ENCODE data around the gene TGFB1. TPM values are rescaled to one million over a fixed set of nuclear protein-coding genes. Genes with fewer than 3 reads are reported as not detected.

The TGFB1 gene
- total RNA-seq, 1 experiment from 2014 or later = 102 TPM

DNA sequence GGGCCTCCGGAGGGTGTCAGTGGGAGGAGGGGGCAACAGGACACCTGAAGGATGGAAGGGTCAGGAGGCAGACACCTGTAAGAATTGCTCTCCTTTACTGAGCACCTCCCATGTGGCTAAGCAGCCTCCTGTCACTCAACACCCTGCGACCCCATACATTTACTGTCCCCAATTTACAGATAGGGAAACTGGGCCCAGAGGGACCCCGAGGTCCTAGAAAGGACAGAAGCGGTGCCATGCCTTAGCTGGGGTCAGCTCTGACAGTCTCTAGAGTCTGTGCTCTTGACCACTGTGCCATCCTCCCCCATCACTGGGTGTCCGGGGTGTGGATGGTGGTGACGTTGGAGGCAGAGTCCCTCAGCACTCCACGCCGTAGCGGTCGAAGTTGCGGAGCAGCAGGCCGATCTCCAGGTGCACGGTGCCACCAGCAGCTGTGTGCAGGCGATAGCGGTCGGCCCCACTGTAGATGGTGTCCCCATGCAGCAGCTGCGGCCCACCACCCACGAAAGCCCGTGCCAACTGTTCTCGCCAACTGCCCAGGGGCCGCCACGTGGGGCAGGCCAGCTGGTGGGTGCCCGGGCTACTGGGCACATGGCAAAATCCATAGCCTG, 726 bp upstream of the TGFB1 start:
- H3K27ac ChIP-seq (ENCODE audit: low read depth, low read length, poor library complexity, severe bottlenecking) = peak overlapping the region; percentile 80
- DNase-seq (ENCODE audit: low spot score) = no peak
- no peaks in the 10 kb centered on the region for H3K9me3 ChIP-seq (ENCODE audit: low read depth, low read length, poor library complexity, severe bottlenecking)
- no peaks in the 10 kb centered on the region for H3K36me3 ChIP-seq (ENCODE audit: insufficient read depth, low read length, poor library complexity, severe bottlenecking)
- ChIA-PET CTCF (interaction anchor here (0.5 to 0.6 kb wide), 2 partner anchors 11 to 601 kb away, joined by 3 read pairs; no protein-coding TSS in a partner anchor), POLR2A (ENCODE audit: low non-redundant PET) (no interaction called here)
- H3K4me1 ChIP-seq (ENCODE audit: insufficient read depth, low read length, poor library complexity, severe bottlenecking) = peaks cover 11% of the 10 kb centered on the region
- intact Hi-C loops (cut with micrococcal nuclease; ENCODE audit: unreplicated experiment) = no loop called here
- BruUV-seq (replicated peaks) = no TSS peak
- no peaks in the 10 kb centered on the region for H3K27me3 ChIP-seq (replicated peaks; ENCODE audit: insufficient read depth, low read depth, low read length, poor library complexity)
- peak overlapping the region; percentile 98 for H3K4me3 ChIP-seq (ENCODE audit: low read depth, low read length, poor library complexity, severe bottlenecking)
- no peak for TF ChIP-seq EZH2 (IDR thresholded peaks at IDR 0.05; ENCODE audit: borderline replicate concordance, low read depth, low read length, poor library complexity, severe bottlenecking)
- TF ChIP-seq, protein P1, sequence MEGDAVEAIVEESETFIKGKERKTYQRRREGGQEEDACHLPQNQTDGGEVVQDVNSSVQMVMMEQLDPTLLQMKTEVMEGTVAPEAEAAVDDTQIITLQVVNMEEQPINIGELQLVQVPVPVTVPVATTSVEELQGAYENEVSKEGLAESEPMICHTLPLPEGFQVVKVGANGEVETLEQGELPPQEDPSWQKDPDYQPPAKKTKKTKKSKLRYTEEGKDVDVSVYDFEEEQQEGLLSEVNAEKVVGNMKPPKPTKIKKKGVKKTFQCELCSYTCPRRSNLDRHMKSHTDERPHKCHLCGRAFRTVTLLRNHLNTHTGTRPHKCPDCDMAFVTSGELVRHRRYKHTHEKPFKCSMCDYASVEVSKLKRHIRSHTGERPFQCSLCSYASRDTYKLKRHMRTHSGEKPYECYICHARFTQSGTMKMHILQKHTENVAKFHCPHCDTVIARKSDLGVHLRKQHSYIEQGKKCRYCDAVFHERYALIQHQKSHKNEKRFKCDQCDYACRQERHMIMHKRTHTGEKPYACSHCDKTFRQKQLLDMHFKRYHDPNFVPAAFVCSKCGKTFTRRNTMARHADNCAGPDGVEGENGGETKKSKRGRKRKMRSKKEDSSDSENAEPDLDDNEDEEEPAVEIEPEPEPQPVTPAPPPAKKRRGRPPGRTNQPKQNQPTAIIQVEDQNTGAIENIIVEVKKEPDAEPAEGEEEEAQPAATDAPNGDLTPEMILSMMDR (conservative IDR thresholded peaks at IDR 0.05; ENCODE audit: low read depth, low read length) = 0 out of 2 replicates have a peak, but pooled peaks have one; percentile 22

DNA sequence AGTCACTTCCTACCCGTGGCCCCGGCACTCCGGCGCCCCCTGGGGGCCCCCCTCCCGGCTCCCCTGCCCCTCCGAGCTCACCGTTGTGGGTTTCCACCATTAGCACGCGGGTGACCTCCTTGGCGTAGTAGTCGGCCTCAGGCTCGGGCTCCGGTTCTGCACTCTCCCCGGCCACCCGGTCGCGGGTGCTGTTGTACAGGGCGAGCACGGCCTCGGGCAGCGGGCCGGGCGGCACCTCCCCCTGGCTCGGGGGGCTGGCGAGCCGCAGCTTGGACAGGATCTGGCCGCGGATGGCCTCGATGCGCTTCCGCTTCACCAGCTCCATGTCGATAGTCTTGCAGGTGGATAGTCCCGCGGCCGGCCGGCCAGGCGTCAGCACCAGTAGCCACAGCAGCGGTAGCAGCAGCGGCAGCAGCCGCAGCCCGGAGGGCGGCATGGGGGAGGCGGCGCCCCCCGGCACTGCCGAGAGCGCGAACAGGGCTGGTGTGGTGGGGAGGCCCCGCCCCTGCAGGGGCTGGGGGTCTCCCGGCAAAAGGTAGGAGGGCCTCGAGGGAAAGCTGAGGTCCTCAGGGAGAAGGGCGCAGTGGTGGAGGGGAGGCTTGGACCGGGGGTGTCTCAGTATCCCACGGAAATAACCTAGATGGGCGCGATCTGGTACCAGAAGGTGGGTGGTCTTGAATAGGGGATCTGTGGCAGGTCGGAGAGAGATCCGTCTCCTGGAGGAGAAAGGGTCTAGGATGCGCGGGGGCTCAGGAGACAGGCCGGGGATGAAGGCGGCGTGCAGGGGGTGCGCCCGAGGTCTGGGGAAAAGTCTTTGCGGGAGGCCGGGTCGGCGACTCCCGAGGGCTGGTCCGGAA, 885 bp downstream of the TGFB1 start:
- peak; percentile 62 for DNase-seq (ENCODE audit: low spot score)
- BruUV-seq (replicated peaks) = no TSS peak
- intact Hi-C loops (cut with micrococcal nuclease; ENCODE audit: unreplicated experiment) = no loop called here
- H3K27me3 ChIP-seq (replicated peaks; ENCODE audit: insufficient read depth, low read depth, low read length, poor library complexity) = no peaks in the 10 kb centered on the region
- H3K4me3 ChIP-seq (ENCODE audit: low read depth, low read length, poor library complexity, severe bottlenecking) = peak overlapping the region; percentile 98
- H3K27ac ChIP-seq (ENCODE audit: low read depth, low read length, poor library complexity, severe bottlenecking) = peak overlapping the region; percentile 80
- peaks cover 4% of the 10 kb centered on the region for H3K36me3 ChIP-seq (ENCODE audit: insufficient read depth, low read length, poor library complexity, severe bottlenecking)
- peaks cover 11% of the 10 kb centered on the region for H3K4me1 ChIP-seq (ENCODE audit: insufficient read depth, low read length, poor library complexity, severe bottlenecking)
- ChIA-PET CTCF (interaction anchor here (1.0 to 1.1 kb wide), 2 partner anchors 148 to 210 kb away, joined by 3 read pairs; no protein-coding TSS in a partner anchor), POLR2A (ENCODE audit: low non-redundant PET) (interaction anchor here (0.6 kb wide), 1 partner anchor 11 kb away, joined by 3 read pairs; the partner anchor contains the start of gene B9D2)
- no peaks in the 10 kb centered on the region for H3K9me3 ChIP-seq (ENCODE audit: low read depth, low read length, poor library complexity, severe bottlenecking)
- TF ChIP-seq, protein P1 (conservative IDR thresholded peaks at IDR 0.05; ENCODE audit: low read depth, low read length) = peak; percentile 68
- no peak for TF ChIP-seq EZH2 (IDR thresholded peaks at IDR 0.05; ENCODE audit: borderline replicate concordance, low read depth, low read length, poor library complexity, severe bottlenecking)

DNA sequence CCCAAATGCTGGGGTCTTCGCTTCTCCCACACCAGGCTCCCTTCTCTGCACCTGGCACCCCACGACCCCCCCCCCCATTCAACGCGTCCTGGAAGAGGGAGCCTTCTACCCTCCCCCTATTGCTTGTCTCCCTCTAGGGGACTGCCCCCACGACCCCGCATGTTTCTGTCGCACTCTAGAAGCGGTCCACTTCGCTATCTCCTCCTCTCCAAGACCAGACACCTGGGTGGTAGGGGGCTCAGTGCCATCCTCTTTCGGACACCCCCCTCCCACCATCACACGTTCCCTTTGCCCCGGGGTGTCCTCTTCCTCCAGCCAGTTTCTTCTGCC, 1.5 kb downstream of the TGFB1 start:
- POLR2A ChIA-PET (ENCODE audit: low non-redundant PET) = no interaction called here
- DNase-seq (ENCODE audit: low spot score) = no peak
- no TSS peak for BruUV-seq (replicated peaks)
- Histone ChIP-seq H3K4me1 (ENCODE audit: insufficient read depth, low read length, poor library complexity, severe bottlenecking) (peaks cover 11% of the 10 kb centered on the region), H3K36me3 (ENCODE audit: insufficient read depth, low read length, poor library complexity, severe bottlenecking) (peaks cover 4% of the 10 kb centered on the region), H3K27ac (ENCODE audit: low read depth, low read length, poor library complexity, severe bottlenecking) (peak overlapping the region; percentile 80), H3K4me3 (ENCODE audit: low read depth, low read length, poor library complexity, severe bottlenecking) (peak overlapping the region; percentile 98), H3K9me3 (ENCODE audit: low read depth, low read length, poor library complexity, severe bottlenecking) (no peaks in the 10 kb centered on the region), H3K27me3 (replicated peaks; ENCODE audit: insufficient read depth, low read depth, low read length, poor library complexity) (no peaks in the 10 kb centered on the region)
- TF ChIP-seq, protein P1 (conservative IDR thresholded peaks at IDR 0.05; ENCODE audit: low read depth, low read length) = no peak
- TF ChIP-seq EZH2 (IDR thresholded peaks at IDR 0.05; ENCODE audit: borderline replicate concordance, low read depth, low read length, poor library complexity, severe bottlenecking) = no peak
- CTCF ChIA-PET = interaction anchor here (0.7 to 1.1 kb wide), 2 partner anchors 148 to 484 kb away, joined by 3 read pairs; no protein-coding TSS in a partner anchor
- intact Hi-C loops (cut with micrococcal nuclease; ENCODE audit: unreplicated experiment) = no loop called here
